A172 (cell line): Measurements from ENCODE around the gene SDR42E1. TPM values are rescaled to one million over a fixed set of nuclear protein-coding genes. Genes with fewer than 3 reads are reported as not detected.
"Not testable (repeated sequence)": the region's sequence is repeated elsewhere in the genome, so short reads cannot be mapped to it uniquely, and the experiment has no call there.

Experiments used
- DNase-seq: peaks from one replicate; pipeline ENCODE4 v3.0.0-alpha.2; 2015; ENCODE audit warnings: low spot score
- total RNA-seq: library from RNA; depleted of rRNA; stranded (reverse); fragments of >200 nt; shearing (Covaris generic); gene quantifications from 2 replicates; pipeline ENCODE4 v1.2.3, GENCODE V29; 2014

Gene SDR42E1
- total RNA-seq, 1 experiment from 2014 or later = 0.03 TPM

DNA sequence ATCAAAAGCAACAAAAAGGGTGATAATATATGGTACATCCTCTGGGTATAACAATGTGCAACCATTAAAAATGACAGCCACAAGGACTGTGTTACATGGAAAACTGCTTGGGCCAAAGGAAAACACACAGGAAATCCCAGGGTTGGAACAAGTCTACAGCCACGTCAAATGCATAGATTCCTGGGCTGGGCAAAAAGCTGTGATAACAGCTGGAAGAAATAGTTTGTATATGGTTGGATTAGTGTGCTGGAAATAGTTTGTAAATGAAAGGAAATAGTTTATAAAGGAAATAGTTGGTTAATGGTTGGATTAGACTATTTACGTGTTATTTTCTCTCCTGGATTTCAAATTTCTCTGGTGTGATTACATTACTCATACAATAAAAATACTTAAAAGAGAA, 26.4 kb upstream of the SDR42E1 start:
- no peak for DNase-seq

- DNase-seq = no peak
Observed at GRCh38 chr16:82037251-82037650, 26.0 kb upstream of the SDR42E1 start.

DNA sequence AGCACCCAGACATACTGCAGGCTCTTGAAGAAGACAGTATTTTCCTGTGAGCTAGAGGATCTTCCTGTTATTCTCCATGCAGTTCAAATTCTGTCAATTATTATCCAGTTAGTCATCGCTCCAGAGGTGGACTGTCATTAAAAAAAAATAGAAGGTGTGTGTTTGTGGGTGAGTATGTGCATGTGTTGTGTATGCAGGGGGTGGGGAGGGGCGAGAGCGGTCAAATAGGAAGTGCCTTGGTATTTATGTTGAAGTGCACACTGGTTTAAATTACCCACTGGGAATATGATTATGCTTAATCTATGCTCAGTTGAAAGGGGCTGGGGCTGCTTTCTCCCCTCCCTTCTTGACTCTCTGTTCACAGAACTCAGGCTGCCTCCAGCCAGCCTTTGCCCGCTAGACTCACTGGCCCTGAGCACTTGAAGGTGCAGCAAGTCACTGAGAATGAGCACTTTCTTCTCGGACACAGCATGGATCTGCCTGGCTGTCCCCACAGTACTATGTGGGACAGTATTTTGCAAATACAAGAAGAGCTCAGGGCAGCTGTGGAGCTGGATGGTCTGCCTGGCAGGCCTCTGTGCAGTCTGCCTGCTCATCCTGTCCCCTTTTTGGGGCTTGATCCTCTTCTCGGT, 23.8 kb upstream of the SDR42E1 start, which contains the start of gene HSD17B2:
Gene HSD17B2 (plus strand): TSS at position 273 of the 632 bp plus-strand sequence. CDS start 172 bp downstream, at position 445.
- DNase-seq = peak; percentile 9

DNA sequence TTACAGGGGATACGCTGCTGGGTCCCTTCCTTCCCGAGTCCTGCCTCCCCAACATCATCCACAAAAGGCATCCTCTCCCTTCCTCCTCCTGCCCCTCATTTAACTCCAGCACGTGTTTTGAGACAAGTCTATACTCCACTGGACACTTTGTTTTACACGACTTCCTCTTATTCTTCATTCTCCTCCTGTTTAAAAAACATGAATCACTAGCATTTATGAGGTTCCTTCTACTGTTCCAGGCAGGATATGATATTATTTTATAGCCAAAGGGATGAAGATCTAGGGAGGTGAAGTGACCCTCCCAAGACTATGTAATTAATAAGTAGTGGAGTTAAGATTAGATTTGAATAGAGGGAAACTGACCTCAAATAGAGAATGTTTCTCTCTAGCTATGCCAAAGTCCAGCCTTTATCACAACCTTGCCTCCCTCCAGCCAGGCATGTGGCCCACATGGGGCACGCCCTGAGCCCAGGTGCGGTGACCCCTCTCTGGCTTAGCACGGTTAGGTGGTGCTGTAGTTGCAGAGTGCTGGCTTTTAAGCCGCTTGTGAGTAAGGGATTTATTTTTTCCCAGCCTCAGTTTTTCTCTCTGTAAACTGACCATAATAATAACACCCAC, 22.5 kb upstream of the SDR42E1 start:
- DNase-seq = no peak

- DNase-seq = no peak
Observed at GRCh38 chr16:82033006-82033405, 21.7 kb upstream of the SDR42E1 start.

DNA sequence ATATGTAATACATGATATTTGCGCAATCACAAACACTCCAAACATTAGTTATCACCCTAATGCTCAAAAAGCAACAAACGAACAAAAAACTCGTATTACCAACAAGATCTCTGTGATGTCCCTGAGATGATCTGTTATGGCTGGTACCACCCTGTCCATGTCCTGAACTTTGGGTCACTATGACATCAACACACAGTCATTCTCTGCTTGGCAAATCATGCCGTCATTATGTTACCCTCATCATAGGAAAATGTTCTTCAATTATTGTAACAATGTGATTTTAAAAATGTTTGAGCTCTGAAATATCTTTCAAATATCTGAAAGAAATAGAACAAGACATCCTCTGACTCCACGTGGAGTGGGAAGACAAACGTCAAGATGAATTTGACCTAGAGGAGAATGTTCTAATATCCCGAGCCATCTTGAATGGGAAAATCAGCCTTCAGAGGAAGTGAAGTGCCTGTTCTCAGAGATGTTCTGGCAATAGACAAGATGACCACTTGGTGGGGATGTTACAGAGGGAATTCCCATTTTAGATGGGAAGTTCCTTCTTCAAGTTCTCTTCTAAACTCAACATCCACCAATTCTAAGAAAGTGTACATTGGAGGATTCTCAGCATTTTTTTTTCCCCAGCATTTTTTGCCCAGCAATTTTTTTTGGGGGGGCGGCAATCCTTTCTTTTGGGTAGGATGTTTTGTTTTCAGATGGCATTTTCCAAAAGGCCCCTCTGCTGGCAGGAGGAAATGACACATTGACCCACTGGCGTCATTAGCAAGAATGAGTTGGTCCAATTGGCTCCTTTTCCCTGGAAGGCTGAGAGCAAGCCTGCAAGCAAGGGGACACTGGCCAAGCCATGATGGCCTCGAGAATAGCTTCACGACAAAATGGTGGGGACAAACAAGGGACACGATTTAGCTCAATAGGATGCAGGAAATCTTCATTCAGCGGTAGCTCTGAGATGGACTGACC, 20.1 kb upstream of the SDR42E1 start:
- DNase-seq = peak; percentile 78

GRCh38 chr16:82027629-82028064, 16.4 kb upstream of the SDR42E1 start:
- no peak for DNase-seq

- no peak for DNase-seq
Observed at GRCh38 chr16:82024883-82025282, 13.6 kb upstream of the SDR42E1 start.

GRCh38 chr16:82024316-82024715, 13.0 kb upstream of the SDR42E1 start:
- DNase-seq = no peak

DNA sequence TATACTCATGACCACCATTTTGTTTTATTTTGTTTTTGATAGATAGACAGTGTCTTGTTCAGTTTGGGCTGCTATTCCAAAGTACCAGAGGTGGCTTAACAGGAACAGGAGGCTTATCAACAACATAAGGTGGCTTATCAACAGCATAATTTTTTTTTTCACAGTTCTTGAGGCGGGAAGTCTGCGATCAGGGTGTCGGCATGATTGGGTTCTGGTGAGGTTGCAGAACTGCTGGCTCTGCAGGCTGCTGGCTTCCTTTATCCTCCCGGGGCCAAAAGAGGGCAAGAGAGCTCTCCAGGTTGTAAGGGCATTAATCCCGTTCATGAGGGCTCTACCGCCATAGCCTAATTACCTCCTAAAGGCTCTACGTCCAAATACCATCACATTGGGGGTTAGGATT, 11.9 kb upstream of the SDR42E1 start:
- DNase-seq = no peak

DNA sequence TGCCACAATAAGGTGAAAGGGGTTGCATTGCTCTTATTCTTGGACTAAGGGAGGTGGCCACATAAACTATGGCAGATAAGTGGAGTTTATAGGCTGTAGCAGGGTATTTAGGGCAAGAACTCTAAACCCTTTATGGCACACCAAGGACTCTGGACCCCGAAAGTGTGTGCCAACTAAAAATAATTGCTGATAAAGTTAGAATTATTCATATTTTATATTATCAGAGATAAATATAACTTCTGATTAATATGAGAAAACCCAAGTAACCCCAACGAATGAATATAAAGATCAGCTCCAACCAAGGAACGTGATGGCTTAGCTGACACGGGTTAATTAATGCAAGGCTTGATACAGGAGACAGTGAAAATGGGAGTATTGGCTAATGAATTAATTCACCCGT, 8.8 kb upstream of the SDR42E1 start:
- DNase-seq = no peak

- DNase-seq = no peak
Observed at GRCh38 chr16:82019535-82019934, 8.3 kb upstream of the SDR42E1 start.

DNA sequence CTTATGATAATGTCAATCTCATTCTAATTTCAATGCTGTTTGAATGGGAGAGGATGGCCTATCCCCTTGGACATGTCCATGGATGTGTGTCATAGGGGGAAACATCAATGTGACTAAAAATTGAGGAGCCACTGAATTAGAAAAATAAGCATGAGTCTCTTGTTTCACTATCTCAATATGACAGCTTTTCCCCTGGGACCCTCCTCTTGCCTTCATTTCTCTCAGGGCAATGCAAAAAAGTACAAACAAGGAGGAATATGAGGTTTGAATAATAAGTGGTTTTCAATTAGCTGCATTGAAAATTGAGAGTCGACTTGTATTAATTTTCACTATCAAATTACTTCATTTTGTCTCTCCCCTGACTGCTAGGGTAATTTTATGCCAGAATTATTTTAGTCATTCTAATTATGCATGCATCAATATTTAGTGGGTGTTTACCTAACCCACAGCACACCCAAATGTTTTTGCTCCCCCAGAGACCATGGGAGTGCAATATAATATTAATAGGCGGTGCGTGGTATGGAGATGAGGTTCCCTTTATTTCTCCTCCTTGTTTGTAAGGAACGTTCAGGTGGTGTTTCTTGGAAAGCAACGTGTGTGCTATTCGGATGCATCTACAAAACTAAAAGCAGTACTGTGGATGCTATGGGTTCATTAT, 6.8 kb upstream of the SDR42E1 start:
- DNase-seq = no peak

GRCh38 chr16:82016964-82017363, 5.7 kb upstream of the SDR42E1 start:
- DNase-seq = no peak

DNA sequence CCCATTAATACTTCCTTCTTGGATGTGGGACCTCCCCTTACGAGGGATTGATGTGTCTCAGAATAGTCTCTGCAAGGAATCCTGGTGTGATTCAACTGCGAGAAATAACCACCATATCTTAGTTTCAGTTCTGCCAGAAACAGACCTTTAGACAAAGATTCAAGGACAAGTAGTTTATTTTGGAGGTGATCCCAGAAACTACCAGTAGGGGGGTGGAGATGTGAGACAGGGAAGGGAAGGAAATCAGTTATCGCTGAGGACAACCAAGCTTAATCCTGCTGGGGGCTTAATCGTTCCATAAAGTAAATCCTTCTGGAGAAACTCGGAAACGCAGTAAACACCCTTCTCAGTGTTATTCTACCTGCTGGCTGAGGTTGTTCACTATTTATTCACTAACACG, 5.0 kb upstream of the SDR42E1 start:
- peak; percentile 72 for DNase-seq

GRCh38 chr16:82013139-82013538, 1.9 kb upstream of the SDR42E1 start:
- no peak for DNase-seq

DNA sequence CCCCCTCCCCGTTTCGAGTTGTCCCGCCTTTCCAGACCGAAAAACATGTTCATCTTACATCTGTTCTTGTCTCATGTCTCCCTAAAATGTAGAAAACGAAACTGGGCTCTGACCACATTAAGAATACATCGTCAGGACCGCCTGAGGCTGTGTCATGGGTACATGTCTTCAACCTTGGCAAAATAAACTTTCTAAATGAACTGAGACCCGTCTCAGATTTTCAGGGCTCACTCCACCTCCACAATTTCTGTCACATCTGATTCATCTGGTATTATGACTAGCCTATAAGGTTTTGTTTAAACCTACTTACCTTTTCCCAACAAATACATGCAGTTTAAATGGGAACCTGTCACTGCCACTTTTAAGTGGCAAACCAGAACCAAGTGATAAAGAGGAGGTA, 621 bp downstream of the SDR42E1 start:
- DNase-seq = no peak

GRCh38 chr16:82009789-82010188, 1.5 kb downstream of the SDR42E1 start:
- not testable (repeated sequence) for DNase-seq

GRCh38 chr16:82008957-82009592, 2.2 kb downstream of the SDR42E1 start:
- DNase-seq = no peak

- no peak for DNase-seq
Observed at GRCh38 chr16:82007189-82007588, 4.1 kb downstream of the SDR42E1 start.

GRCh38 chr16:82006036-82006435, 5.2 kb downstream of the SDR42E1 start:
- no peak for DNase-seq
